Stimulated activated CD4-positive, alpha-beta T cell treated with anti-CD3 and anti-CD28 coated beads, Interleukin-15, amount 100 ng/mL, for 24 hours (primary cell): ENCODE results near the gene QPCTL.
"Not testable (repeated sequence)": the region's sequence is repeated elsewhere in the genome, so short reads cannot be mapped to it uniquely, and the experiment has no call there.

ENCODE experiments used
- DNase-seq: peaks from one replicate; pipeline ENCODE4 v3.0.0-alpha.2; 2020

The QPCTL gene

GRCh38 chr19:45717983-45718650, 25.7 kb downstream of the QPCTL start:
- no peak for DNase-seq

GRCh38 chr19:45720065-45720464, 27.6 kb downstream of the QPCTL start:
- not testable (repeated sequence) for DNase-seq

- not testable (repeated sequence) for DNase-seq
Measured at GRCh38 chr19:45728683-45729082, 36.2 kb downstream of the QPCTL start.

- DNase-seq: peak; percentile 46
Measured at GRCh38 chr19:45729800-45730290, 37.4 kb downstream of the QPCTL start.

- DNase-seq: peak; percentile 96
Measured at GRCh38 chr19:45730368-45731288, 38.2 kb downstream of the QPCTL start, which contains the start of gene FBXO46. TSS of gene FBXO46 (minus strand) at chr19:45730896. CDS start at chr19:45713495, 17,401 bp downstream.

GRCh38 chr19:45733160-45733810, 40.8 kb downstream of the QPCTL start, which contains the start of gene MEIOSIN:
TSS of gene MEIOSIN (plus strand) at chr19:45733439. CDS start at chr19:45735377, 1,938 bp downstream.
- DNase-seq: no peak

- no peak for DNase-seq
Measured at GRCh38 chr19:45739498-45740439, 47.3 kb downstream of the QPCTL start.

GRCh38 chr19:45742969-45743368, 50.5 kb downstream of the QPCTL start:
- DNase-seq: no peak

- DNase-seq: no peak
Measured at GRCh38 chr19:45745606-45746005, 53.1 kb downstream of the QPCTL start.

- no peak for DNase-seq
Measured at GRCh38 chr19:45746866-45747265, 54.4 kb downstream of the QPCTL start.

- no peak for DNase-seq
Measured at GRCh38 chr19:45747513-45747912, 55.0 kb downstream of the QPCTL start.

- DNase-seq: not testable (repeated sequence)
Measured at GRCh38 chr19:45751483-45751882, 59.0 kb downstream of the QPCTL start.

- no peak for DNase-seq
Measured at GRCh38 chr19:45752639-45753038, 60.2 kb downstream of the QPCTL start.

- DNase-seq: no peak
Measured at GRCh38 chr19:45753548-45753947, 61.1 kb downstream of the QPCTL start.
